OCI-LY1 (cell line): ENCODE data around the gene P2RY10.

ENCODE experiments used
- H2AFZ ChIP-seq: fragments of 200-600 bp; sonication (generic), shearing (Covaris generic); 2 replicates; pipeline ENCODE4 v1.6.0; 2014; ENCODE audit warnings: antibody characterized with exemption, mild to moderate bottlenecking, low read length
- H3F3A ChIP-seq: fragments of 200-600 bp; sonication (generic), shearing (Covaris generic); 2 replicates; pipeline ENCODE4 v1.6.0; 2014; ENCODE audit warnings: mild to moderate bottlenecking, antibody characterized with exemption, low read length, moderate library complexity; ENCODE audit not compliant: insufficient read depth
- H3K27ac ChIP-seq: fragments of 200-600 bp; sonication (generic); 2 replicates; pipeline ENCODE4 v1.5.1; 2014; ENCODE audit warnings: low read length, mixed run types, mild to moderate bottlenecking, low read depth; ENCODE audit not compliant: poor library complexity, severe bottlenecking
- H3K27me3 ChIP-seq: fragments of 200-600 bp; sonication (generic); 2 replicates; pipeline ENCODE4 v1.6.0; 2014; ENCODE audit warnings: antibody characterized with exemption, mild to moderate bottlenecking, low read length, moderate library complexity; ENCODE audit not compliant: insufficient read depth
- H3K36me3 ChIP-seq: fragments of 200-600 bp; sonication (generic); 2 replicates; pipeline ENCODE4 v1.6.1; 2014; ENCODE audit warnings: mild to moderate bottlenecking, antibody characterized with exemption, low read length, moderate library complexity, mixed read lengths; ENCODE audit not compliant: insufficient read depth
- H3K4me1 ChIP-seq: fragments of 200-600 bp; sonication (generic); 2 replicates; pipeline ENCODE4 v1.5.1; 2014; ENCODE audit warnings: mild to moderate bottlenecking, low read length, moderate library complexity; ENCODE audit not compliant: insufficient read depth, severe bottlenecking
- H3K4me2 ChIP-seq: fragments of 200-600 bp; sonication (generic), shearing (Covaris generic); 2 replicates; pipeline ENCODE4 v1.6.1; 2014; ENCODE audit warnings: low read length
- H3K4me3 ChIP-seq: fragments of 200-600 bp; sonication (generic); 2 replicates; pipeline ENCODE4 v1.5.1; 2014; ENCODE audit warnings: low read length, low read depth, mild to moderate bottlenecking, mixed read lengths; ENCODE audit not compliant: poor library complexity, severe bottlenecking
- H3K79me2 ChIP-seq: fragments of 200-600 bp; shearing (Covaris generic); 2 replicates; pipeline ENCODE4 v1.6.1; 2016; ENCODE audit warnings: mixed run types, low read length, mixed read lengths; ENCODE audit not compliant: insufficient read depth
- H3K9ac ChIP-seq: fragments of 200-600 bp; sonication (generic), shearing (Covaris generic); 2 replicates; pipeline ENCODE4 v1.6.1; 2014; ENCODE audit warnings: mild to moderate bottlenecking, low read length, mixed read lengths
- H3K9me2 ChIP-seq: fragments of 200-600 bp; sonication (generic), shearing (Covaris generic); 2 replicates; pipeline ENCODE4 v1.6.1; 2014; ENCODE audit warnings: low read depth, mild to moderate bottlenecking, low read length, mixed read lengths
- H3K9me3 ChIP-seq: fragments of 200-600 bp; shearing (Covaris generic); 2 replicates; pipeline ENCODE4 v1.6.1; 2014; ENCODE audit warnings: low read length, mixed read lengths
- H4K20me1 ChIP-seq: fragments of 200-600 bp; sonication (generic), shearing (Covaris generic); 2 replicates; pipeline ENCODE4 v1.6.0; 2016; ENCODE audit warnings: mild to moderate bottlenecking, low read length; ENCODE audit not compliant: insufficient read depth
- CTCF ChIP-seq: fragments of 200-600 bp; sonication (generic), shearing (Covaris generic); IDR thresholded peaks from 2 replicates; pipeline ENCODE4 v1.5.1; 2017; ENCODE audit warnings: mild to moderate bottlenecking, antibody characterized with exemption, low read length, moderate library complexity, mixed read lengths
- EZH2 ChIP-seq: fragments of 200-600 bp; sonication (generic), shearing (Covaris generic); IDR thresholded peaks from 2 replicates; pipeline ENCODE4 v1.8.0; 2017; ENCODE audit warnings: borderline replicate concordance, mixed run types, mild to moderate bottlenecking, antibody characterized with exemption, low read length, moderate library complexity, mixed read lengths

The P2RY10 gene

GRCh38 chrX:78946178-78946931, 1.2 kb downstream of the P2RY10 start:
- Histone ChIP-seq H3K27ac (peak overlapping the region; percentile 85), H3K4me3 (peak overlapping the region; percentile 65), H3K36me3 (peaks cover under 1% of the 10 kb centered on the region; the same call in 1 of the 2 replicates), H2AFZ (no peak overlapping the region), H3K4me2 (peak overlapping the region; percentile 75), H3K27me3 (no peaks in the 10 kb centered on the region), H3K79me2 (peaks cover 37% of the 10 kb centered on the region; the same call in 1 of the 2 replicates), H3F3A (no peaks in the 10 kb centered on the region), H3K9me2 (no peaks in the 10 kb centered on the region), H4K20me1 (no peaks in the 10 kb centered on the region), H3K4me1 (peaks cover 63% of the 10 kb centered on the region), H3K9me3 (no peaks in the 10 kb centered on the region), H3K9ac (peak overlapping the region; percentile 63)
- no peak for TF ChIP-seq CTCF
- no peak for TF ChIP-seq EZH2

GRCh38 chrX:78950009-78950835, 5.0 kb downstream of the P2RY10 start:
- H3K9me2 ChIP-seq = no peaks in the 10 kb centered on the region
- H3K4me3 ChIP-seq = peak overlapping the region; percentile 65
- no peaks in the 10 kb centered on the region for H3K9me3 ChIP-seq
- H3F3A ChIP-seq = no peaks in the 10 kb centered on the region
- H3K27ac ChIP-seq = peak overlapping the region; percentile 46
- H3K4me1 ChIP-seq = peaks cover 55% of the 10 kb centered on the region
- H4K20me1 ChIP-seq = no peaks in the 10 kb centered on the region
- no peak overlapping the region for H2AFZ ChIP-seq
- TF ChIP-seq EZH2 = no peak
- TF ChIP-seq CTCF = no peak
- peak overlapping the region; percentile 75 for H3K4me2 ChIP-seq
- H3K36me3 ChIP-seq = peaks cover 26% of the 10 kb centered on the region
- no peak overlapping the region for H3K9ac ChIP-seq
- H3K27me3 ChIP-seq = no peaks in the 10 kb centered on the region
- peaks cover 37% of the 10 kb centered on the region; the same call in 1 of the 2 replicates for H3K79me2 ChIP-seq

GRCh38 chrX:78957049-78957767, 12.0 kb downstream of the P2RY10 start:
- no peak for TF ChIP-seq CTCF
- TF ChIP-seq EZH2 = no peak

More at GRCh38 chrX:78957049-78957767, 12.0 kb downstream of the P2RY10 start:
- peak overlapping the region; percentile 62 for H3K27ac ChIP-seq
- H4K20me1 ChIP-seq = no peaks in the 10 kb centered on the region
- no peaks in the 10 kb centered on the region for H3K79me2 ChIP-seq
- peaks cover 42% of the 10 kb centered on the region for H3K36me3 ChIP-seq
- H3K9me3 ChIP-seq = no peaks in the 10 kb centered on the region
- no peak overlapping the region for H2AFZ ChIP-seq
- peaks cover 17% of the 10 kb centered on the region for H3K4me1 ChIP-seq
- H3K4me2 ChIP-seq = peak overlapping the region; percentile 32; the same call in 1 of the 2 replicates
- H3K27me3 ChIP-seq = no peaks in the 10 kb centered on the region
- no peaks in the 10 kb centered on the region for H3F3A ChIP-seq
- no peak overlapping the region for H3K4me3 ChIP-seq
- H3K9me2 ChIP-seq = no peaks in the 10 kb centered on the region
- H3K9ac ChIP-seq = no peak overlapping the region
